ENCODE measurements around the gene TAOK1.

The TAOK1 gene

DNA sequence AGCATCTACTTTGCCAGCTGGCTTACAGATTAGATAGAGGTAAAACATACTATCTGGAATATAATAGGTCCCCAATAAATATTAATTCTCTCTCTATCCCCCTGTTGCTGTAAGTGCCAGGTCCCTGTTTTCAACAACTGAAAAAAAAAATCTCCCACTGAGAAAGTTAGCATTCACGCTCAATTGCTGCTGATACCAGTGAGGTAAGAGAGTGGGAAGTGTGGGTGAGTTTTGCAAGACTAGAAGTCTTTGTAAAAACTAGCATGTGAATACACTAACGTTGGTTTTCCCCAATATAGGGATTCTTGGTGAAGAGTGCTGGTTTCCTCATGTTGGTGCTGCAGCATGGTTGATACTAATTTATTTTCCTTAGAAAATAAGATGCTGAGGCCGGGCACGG, 11.7 kb upstream of the TAOK1 start:
- no peak for DNase-seq (ENCODE audit: low read depth in 1 of 2, low spot score in 1 of 2)

DNA sequence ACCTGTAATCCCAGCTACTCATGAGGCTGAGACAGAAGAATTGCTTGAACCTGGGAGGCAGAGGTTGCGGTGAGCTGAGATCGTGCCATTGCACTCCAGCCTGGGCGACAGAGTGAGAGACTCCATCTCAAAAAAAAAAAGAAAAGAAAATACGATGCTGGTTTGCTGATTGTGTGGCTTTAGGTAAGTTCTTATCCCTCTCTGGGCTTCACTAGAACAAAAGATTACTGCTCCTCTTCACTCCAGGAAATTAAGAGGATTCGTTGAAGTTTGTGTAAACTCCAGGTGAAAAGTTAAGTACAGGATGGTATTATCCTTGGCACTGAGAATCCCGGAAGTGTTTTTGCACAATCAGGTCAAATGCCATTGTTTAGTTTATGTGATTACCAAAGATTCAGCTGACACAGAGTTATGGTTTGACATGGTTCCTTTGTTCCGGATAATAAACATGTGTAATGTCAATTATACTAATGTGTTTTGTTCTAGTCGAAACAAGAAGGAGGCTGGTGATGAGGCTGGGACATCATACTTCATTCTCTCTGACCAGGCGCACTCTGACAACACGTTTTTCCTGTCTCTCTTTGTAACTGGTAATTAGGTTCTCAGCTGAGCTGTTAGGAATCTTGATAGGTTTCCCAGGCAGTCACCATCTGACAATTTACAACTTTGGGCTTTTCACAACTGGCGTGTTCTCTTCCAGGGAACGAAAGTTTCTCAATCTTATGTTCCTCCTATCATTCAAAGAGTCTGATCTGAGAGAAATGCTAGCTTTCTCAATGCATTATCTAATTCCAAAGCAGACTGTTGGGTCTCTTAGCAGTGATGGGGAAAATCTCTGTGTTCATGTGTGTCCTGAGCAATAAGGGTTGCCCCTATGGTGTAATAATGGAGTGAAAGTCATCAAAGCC, 10.8 kb upstream of the TAOK1 start:
- no peak for DNase-seq (ENCODE audit: low read depth in 1 of 2, low spot score in 1 of 2)

DNA sequence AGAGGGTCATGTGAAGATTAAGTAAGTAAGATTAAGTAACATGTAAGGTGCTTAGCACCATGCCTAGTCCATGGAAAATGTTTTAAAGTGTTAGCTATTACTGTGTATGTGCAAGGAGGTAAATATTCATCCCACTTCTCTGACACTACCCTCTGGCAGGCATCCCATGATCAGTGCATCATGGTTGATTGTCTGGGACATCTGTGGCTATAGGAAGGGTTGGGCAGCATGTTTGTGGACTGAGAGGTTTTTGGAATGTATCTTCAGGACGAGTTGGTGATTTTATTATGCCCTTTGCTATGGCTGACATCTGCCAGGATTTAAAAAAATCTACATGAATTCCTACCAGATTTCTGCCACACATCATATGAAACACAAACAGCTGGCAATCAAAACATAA, 6.5 kb upstream of the TAOK1 start:
- DNase-seq (ENCODE audit: low read depth in 1 of 2, low spot score in 1 of 2) = no peak

DNA sequence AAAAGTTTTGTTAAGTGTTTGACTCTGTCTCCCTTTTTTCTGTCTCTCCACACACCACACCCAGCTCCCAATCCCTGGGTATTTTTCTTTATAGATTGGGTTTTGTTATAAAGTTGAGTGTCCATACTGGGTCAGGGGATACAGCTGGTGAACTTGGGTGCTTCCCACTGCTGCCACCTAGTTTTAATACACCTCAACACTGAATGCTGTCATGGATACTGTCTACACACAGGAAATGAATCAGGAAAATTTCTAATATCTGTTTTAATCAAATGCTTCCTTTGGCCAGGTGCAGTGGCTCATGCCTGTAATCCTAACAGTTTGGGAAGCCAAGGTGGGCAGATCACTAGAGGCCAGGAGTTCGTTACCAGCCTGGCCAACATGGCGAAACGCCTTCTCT, 5.3 kb upstream of the TAOK1 start:
- DNase-seq (ENCODE audit: low read depth in 1 of 2, low spot score in 1 of 2) = no peak

DNA sequence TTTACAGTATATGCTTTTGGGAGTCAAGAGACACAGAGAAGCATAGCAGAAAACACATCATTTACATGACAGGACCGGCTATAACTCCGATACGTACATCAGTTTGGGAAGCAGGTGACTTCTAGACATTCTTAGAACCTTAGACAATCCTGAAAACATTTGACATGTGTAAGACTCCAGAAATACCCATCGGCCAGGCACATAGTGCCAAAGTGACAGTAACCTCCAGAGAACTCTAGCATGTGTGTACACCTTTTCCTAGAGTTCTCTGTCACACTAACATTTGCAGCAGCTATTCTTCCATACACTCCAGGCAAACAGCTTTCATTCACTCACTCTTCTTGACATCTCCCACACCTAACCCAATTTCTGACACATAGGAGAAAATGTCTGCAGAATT, 3.4 kb upstream of the TAOK1 start:
- DNase-seq (ENCODE audit: low read depth in 1 of 2, low spot score in 1 of 2) = no peak

DNA sequence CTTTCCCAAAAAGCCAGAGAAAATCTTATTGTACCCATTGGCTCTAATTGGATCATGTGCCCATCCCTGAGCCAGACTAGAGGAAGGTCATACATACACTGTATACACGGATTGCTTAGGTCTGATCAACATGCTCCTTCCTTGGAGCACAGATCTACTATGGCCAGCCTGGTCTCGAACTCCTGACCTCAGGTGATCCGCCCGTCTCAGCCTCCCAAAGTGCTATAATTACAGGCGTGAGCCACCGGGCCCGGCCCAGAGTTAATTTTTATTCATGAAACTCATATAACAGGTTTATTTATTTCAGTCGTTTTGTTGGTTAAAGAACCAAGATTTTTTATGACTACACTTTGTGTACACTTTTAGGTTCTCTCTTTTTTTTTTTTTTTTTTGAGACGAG, 1.2 kb upstream of the TAOK1 start:
- DNase-seq (ENCODE audit: low read depth in 1 of 2, low spot score in 1 of 2) = no peak

DNA sequence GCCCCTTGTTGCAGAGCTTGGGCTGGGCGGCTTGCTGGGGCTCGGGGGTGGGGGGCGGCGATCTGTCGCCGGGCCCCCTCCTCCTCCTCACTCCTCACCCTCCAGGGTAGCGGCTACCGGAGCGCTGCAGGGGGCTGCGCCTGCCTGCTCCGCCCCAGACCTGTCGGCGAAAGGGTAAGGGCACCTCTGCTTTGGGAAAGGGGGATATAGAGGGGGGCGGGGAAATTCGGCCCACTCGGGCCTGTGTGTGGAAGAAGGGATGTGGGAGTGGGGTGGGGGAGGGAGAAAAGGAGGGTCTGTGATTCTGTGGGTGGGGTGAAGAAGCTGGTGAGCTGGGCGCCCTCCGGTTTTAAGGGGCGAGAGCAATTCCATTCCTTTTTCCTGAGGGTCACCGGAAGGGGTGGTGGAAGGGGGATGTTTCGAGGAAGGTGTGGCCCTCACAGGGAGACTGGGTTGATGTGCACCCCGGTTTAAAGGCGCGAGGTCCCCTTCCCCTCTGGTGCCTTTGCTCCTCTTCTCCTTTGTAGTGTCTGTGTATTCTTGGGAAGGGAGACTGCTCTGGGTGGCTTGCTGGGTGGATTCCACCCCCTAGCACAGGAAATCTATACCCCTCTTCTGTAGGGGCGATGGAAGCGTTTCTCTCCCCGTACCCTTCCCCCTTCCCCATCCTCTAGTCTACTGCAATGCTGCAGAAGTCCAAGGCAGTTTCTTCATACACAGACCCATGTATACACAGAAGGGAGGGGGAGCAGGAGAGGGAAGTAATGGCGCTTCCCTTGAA, 878 bp downstream of the TAOK1 start:
- no peak for DNase-seq (ENCODE audit: low read depth in 1 of 2, low spot score in 1 of 2)

DNA sequence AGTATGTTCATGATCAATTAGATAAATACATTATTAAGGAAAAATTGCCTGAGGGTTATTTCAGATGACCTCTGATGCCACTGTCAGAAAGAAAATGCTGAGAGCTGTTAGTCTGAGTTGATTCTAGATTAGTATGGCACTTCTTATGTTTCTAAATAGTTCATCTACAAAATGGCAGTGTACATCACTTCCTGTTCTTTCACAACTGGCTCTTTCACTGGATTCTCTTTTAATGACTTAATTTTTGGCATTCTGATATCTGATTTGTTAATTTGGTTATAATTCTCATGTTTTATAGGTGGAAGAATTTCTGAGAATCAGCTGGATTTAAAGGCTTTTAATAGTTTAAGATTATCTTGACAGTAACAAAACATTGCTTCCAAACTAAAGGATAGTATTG, 3.3 kb downstream of the TAOK1 start:
- DNase-seq (ENCODE audit: low read depth in 1 of 2, low spot score in 1 of 2) = no peak

DNA sequence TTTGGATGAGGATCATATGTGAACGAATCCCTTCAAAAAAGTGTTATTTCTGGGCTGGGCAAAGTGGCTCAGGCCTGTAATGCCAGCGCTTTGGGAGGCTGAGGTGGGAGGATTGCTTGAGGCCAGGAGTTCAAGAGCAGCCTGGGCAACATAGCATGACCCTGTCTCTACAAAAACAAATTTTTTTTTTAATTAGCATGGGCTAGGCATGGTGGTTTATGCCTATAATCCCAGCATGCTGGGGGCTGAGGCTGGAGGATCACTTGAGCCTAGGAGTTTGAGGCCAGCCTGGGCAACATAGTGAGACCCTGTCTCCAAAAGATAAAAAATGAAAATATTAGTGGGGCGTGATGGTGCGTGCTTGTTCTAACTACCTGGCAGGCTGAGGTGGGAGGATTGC, 4.6 kb downstream of the TAOK1 start:
- no peak for DNase-seq (ENCODE audit: low read depth in 1 of 2, low spot score in 1 of 2)

DNA sequence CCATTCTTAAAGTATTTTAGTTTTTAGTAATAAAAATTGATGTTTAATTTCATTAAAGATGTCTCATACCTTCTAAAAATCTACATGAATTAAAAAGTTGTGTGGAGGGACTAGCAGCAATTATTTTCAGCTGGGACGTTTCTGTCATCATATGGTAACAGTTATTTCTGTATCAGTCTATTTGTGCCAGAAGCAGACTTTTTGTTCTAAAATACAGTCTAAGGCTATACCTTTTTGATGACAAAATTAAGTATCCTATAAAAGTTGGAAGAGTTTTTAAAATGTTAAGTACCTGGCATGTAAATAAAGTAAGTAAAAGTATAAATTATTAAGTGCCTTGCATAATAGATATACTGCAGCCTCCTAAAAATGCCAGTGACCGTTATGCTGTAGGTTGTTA, 5.9 kb downstream of the TAOK1 start:
- DNase-seq (ENCODE audit: low read depth in 1 of 2, low spot score in 1 of 2) = no peak

DNA sequence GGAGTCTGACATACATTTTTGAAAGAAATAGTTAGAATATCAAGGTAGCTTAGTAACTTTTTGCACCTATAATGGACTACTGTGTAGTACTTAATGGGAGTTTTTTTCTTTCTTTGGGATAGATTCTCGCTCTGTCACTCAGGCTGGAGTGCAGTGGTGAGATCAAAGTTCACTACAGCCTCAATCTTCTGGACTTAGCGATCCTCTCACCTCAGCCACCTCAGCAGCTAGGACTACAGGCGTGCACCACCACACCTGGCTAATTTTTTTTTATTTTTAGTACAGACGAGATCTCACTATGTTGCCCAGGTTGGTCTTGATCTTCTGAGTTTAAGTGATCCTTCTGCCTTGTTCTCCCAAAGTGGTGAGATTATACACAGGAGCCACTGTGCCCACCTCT, 9.5 kb downstream of the TAOK1 start:
- no peak for DNase-seq (ENCODE audit: low read depth in 1 of 2, low spot score in 1 of 2)

DNA sequence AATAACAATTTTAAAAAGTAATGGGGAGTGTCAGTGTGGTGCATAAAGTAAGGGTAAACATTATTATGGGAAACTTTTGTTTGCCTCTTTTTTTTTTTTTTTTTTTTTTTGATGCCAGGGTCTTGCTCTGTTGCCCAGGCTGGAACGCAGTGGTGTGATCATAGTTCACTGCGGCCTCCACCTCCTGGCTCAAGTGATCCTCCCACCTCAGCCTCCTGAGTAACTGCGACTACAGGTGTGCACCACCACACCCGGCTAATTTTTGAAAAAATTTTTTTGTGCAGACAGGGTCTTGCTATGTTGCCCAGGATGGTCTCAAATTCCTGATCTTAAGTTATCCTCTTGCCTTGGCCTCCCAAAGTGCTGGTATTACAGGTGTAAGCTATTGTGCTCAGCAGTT, 10.7 kb downstream of the TAOK1 start:
- DNase-seq (ENCODE audit: low read depth in 1 of 2, low spot score in 1 of 2) = no peak

DNA sequence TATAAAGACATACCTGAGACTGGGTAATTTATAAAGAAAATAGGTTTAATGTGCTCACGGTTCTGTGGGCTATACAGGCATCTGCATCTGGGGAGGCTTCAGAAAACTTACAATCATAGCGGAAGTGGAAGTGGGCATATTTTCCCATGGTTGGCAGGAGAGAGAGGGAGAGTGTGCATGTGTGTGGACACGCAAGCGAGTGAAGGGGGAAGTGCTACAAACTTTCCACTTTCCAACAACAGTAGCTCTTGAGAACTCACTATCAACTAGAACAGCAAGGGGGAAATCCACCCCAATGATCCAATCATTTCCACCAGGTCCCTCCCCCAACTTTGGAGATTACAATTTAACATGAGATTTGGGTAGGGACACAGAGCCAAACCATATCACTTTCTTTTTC, 11.1 kb downstream of the TAOK1 start:
- no peak for DNase-seq (ENCODE audit: low read depth in 1 of 2, low spot score in 1 of 2)

DNA sequence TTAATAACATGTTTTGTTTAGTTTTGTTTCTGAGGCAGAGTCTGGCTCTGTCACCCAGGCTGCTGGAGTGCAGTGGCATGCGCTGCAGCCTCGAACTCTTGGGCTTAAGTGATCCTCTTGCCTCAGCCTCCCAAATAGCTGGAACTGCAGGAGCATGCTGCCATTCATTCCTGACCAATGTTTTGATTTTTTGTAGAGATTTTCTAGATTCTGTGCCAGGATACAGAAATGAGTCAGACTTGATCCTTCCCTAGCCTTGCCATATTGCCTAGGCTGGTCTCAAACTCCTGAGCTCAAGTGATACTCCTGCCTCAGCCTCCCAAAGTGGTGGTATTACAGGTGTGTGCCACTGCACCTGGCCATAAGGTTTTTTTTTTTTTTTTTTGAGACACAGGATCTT, 17.7 kb downstream of the TAOK1 start:
- no peak for DNase-seq (ENCODE audit: low read depth in 1 of 2, low spot score in 1 of 2)

DNA sequence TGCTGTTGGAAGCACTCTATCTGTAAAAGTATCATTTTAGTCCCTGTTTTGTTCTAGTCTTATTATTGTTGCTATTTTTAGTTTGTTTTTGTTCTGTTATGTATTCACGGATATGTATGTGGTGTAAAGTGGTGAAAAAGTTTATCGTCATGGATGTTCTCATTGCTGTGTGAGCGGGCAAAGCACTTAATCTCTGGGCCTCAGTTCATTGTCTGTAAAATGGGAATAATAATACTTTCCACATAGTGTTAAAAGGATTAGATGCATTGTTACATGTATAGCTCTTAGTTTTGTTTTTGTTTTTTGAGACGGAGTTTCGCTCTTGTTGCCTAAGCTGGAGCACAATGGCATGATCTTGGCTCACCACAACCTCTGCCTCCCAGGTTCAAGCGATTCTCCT, 19.8 kb downstream of the TAOK1 start:
- no peak for DNase-seq (ENCODE audit: low read depth in 1 of 2, low spot score in 1 of 2)

DNA sequence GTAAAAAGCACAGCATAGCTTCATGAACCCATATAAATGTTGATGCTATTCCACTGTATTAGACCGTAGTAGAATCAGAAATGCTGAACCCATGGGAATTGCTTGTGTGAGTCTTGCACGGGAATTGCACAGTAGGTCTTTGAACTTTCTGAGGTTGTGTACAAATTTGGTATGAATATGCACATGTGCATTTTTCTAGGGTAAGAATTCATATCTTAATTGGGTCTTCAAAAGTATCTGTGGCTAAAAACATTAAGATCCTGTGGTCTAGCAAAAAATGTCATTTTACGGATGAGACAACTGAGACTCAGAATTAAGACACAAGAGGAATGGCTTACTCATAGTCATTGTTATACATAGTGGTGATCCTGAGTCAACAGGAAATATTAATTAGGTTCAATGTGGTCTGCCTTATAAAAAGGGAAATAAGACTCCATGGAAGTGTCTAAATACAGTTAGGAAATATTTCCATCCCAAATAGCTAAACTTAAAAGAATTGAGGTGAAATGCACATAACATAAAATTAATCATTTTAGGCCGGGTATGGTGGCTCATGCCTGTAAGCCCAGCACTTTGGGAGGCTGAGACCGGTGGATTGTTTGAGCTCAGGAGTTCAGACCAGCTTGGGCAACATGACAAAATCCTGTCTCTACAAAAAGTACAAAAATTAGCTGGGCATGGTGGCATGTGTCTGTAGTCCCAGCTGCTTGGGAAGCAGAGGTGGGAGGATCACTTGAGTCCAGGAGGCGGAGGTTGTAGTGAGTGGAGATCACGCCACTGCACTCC, 22.8 kb downstream of the TAOK1 start:
- DNase-seq (ENCODE audit: low read depth in 1 of 2, low spot score in 1 of 2) = no peak

DNA sequence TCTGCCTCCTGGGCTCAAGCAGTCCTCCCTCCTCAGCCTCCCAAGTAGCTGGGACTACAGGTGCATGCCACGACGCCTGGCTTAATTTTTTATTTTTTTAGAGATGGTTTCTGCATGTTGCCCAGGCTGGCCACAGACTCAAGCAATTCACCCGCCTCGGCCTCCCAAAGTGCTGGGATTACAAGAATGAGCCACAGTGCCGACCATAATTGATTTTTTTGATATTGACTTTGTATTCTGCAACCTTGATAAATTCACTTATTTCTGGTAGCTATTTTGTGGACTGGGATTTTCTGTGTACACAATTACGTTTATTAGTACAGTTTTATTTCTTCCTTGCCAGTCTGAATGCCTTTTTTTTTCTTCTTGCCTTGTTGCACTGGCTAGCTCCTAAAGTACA, 30.0 kb downstream of the TAOK1 start:
- DNase-seq (ENCODE audit: low read depth in 1 of 2, low spot score in 1 of 2) = no peak

DNA sequence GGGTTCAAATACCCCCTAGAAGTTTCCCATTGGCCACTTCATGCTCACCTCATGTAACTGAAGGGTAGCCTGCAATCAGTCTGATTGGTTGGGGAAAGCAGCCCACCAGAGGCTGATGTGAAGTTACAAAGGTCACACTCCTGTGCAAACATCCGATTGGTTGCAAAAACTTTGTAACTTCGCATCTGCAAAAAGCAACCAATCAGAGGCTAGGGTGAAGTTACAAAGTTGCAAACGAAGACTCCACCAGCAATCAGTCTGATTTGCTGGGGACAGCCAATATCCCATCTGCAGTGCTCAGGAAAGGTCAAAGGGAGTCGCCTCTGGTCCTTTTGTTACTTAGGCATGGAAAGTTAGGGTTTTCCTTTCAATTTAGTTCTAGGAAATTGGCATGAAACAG, 40.1 kb downstream of the TAOK1 start:
- DNase-seq (ENCODE audit: low read depth in 1 of 2, low spot score in 1 of 2) = no peak

DNA sequence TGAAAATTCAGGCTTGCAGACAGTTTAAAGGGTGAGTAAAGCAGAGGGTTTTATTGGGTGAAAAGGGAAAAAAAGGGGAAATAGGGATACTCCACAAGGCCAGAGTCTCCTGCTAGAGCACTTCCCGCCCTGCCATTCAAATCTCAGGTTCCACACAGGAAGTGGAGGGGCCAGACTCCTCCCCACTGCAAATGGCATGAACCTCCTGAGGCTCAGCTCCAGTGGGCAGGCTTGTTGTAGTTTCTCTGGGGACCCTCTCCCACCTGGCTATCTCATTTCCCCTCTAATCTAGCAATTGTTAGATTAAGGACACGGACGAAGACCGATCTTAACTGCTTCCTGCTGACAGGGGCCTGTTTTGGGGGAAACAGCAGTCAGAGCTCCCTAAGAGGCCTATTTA, 43.4 kb downstream of the TAOK1 start:
- no peak for DNase-seq (ENCODE audit: low read depth in 1 of 2, low spot score in 1 of 2)

DNA sequence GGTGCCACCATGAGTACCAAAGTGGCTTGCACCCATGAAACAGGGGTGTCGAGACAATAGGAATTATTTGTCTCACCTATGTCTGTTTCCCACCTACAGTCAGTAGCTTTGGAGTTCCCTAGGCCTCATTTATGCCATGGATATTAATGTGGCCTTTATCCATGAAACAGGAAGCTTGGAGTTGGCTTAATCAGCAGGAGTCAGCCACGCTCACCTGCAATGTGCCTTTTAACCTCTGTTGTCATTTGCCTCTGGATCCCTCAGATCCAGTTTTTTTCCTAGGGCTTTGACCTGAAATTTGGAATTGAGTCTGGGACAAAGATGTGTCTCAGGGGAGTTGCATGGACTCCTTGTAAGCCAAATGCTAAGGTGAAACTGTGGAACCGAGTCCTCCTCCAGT, 44.4 kb downstream of the TAOK1 start:
- DNase-seq (ENCODE audit: low read depth in 1 of 2, low spot score in 1 of 2) = no peak

DNA sequence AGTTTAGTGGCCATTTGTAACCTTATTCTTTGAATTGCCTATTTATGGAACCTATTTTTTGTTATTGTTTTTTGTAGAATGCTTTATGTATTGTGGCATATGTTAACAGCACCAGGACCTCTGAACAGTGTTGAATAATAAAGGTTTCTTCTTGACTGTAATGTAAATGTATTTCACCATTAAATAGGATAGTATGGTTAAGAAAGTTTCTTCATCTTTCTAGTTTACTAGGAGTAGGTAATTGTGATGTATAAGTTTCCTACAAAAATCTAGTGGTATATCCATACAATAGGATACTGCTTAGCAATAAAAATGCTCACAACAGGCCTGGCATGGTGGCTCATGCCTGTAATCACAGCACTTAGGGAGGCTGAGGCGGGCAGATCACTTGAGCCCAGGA, 52.3 kb downstream of the TAOK1 start:
- no peak for DNase-seq (ENCODE audit: low read depth in 1 of 2, low spot score in 1 of 2)
